ENCODE data around the gene SRGN.

GRCh38 chr10:69080226-69080625 lies 7.7 kb upstream of the SRGN start:
- TF ChIP-seq ARNT (IDR thresholded peaks at IDR 0.05), result no peak
- no peak for TF ChIP-seq SUZ12 (IDR thresholded peaks at IDR 0.05)
- no peak for TF ChIP-seq FOXM1 (IDR thresholded peaks at IDR 0.05; ENCODE audit: borderline replicate concordance)

Measured in HEK293T (cell line).